OCI-LY1 (cell line): ENCODE measurements around the gene RTP5.

ENCODE experiments used
- CTCF ChIP-seq: fragments of 200-600 bp; sonication (generic), shearing (Covaris generic); IDR thresholded peaks from 2 replicates; pipeline ENCODE4 v1.5.1; 2017; ENCODE audit warnings: mild to moderate bottlenecking, antibody characterized with exemption, low read length, moderate library complexity, mixed read lengths
- EZH2 ChIP-seq: fragments of 200-600 bp; sonication (generic), shearing (Covaris generic); IDR thresholded peaks from 2 replicates; pipeline ENCODE4 v1.8.0; 2017; ENCODE audit warnings: borderline replicate concordance, mixed run types, mild to moderate bottlenecking, antibody characterized with exemption, low read length, moderate library complexity, mixed read lengths

- TF ChIP-seq CTCF (no peak), EZH2 (no peak)
Observed at GRCh38 chr2:241852981-241853631, 16.4 kb upstream of the RTP5 start.
